GM21723 (cell line): ENCODE results near the gene WWOX.

Experiments
- ATAC-seq: cut with Tn5 transposase; IDR thresholded peaks from one replicate; pipeline ENCODE4 v1.9.1; 2021; ENCODE audit warnings: mild to moderate bottlenecking, moderate library complexity; ENCODE audit not compliant: unreplicated experiment

WWOX gene

DNA sequence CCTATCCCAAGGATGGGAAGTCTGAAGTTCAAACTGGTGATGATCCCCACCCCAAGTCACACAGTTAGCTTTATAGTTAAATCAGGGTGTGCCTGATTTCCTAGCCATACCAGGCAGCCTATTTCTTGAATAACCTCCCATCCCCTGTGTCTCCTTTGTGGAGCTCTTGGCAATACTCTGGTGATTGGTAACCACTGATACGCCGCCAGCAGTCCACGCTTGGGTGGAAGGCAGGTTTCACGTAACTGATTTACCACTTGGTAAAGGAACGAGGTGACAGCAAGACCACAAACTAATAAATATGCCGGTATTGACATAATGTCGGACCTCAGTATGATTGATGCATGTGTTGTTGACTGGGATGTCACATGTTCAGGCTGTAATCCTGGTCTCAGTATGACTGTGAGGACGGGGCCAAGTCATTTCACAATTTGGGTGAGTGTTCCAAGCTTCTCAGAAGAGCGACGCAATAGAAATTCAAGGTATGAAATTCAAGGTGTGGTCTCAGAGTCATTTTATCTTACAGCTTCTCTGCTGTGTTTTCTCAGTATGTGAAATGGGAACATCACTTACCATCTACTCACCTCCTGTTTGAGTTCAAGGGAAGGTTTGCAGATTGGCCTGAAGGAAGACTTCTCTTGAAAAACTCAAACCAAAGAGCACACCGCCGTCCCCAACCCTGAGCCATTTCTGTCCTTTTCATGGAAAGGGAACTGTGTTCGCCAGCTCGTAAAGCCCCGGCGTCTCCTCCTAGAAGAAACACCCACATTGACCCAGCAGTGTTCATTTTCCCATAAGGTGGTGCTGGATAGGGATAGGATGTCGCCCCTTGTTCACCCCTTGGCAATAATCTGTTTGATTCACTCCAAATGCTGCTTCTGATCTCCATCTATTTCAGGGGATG, 678.9 kb downstream of the WWOX start:
- ATAC-seq = no peak

DNA sequence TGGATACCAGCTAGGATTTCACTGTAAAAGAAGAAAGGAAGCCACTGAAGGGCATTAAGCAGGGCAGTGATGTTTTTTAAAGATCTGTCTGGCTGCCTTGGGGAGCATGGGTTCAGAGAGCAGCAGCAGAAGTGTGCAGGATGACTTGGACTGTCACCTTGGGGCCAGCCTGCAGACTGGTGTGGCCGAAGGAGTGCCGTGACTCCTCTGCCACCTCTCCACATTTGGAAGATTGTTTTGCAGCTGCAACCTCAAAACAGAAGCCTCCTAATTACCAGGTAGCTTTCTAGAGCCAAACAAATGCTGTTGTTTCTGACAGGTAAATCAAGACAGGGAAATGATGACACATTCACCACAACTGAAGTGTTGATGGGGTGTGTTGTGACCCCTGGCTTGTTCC, 681.4 kb downstream of the WWOX start:
- no peak for ATAC-seq

DNA sequence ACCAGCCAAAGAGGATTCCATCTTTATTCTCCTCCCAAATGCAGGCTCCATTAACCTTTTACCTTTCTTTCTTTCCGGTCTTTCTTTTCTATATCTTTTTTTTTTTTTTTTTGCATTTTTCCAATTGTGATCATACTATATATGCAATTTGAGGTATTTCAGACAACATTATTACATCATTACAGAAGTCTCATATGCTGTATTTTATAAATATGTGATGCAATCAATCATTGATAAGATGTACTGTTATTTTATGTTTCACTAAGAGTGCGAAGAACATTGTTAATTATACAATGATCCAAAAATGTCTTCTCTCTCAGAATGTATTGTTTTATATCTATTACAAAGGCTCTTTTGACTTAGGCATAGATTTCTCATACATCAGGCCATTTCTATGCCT, 683.1 kb downstream of the WWOX start:
- ATAC-seq = no peak

DNA sequence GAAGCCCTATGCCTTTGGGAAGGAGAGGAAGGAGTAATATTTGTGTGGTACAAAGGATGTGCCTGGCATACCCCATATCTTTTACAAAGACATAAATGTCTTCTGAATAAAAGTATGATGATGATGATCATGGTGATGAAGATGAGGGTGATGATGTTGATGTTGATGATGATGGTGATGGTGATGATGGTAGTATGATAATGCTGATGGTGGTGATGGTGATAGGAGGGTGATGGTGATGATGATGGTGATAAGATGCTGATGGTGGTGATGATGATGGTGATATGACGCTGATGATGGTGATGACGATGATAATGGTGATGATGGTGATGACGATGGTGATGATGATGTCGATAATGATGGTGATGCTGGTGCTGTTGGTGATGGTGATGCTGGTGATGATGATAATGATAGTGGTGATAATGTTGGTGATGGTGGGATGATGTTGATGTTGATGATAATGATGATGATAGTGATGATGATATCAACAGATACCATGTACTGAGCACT, 684.2 kb downstream of the WWOX start:
- ATAC-seq = no peak

DNA sequence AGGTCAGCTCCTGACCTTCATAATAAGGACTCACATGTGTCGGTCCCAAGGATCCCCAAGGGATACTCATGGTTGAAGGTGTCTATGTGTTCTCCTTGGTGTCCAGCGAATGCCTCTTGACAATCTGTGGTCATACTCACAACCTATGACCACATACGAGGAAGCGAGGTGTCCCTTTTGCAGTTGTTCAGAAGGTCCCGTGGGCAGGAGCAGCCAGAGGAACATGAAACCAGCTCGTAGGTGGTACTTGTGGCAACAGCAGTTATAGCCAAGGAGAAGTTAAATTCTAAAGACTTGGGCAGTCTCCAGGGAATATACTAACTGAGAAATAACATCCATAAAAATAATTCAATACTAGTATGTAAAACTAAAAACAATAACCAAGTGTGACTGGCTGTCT, 685.3 kb downstream of the WWOX start:
- no peak for ATAC-seq

DNA sequence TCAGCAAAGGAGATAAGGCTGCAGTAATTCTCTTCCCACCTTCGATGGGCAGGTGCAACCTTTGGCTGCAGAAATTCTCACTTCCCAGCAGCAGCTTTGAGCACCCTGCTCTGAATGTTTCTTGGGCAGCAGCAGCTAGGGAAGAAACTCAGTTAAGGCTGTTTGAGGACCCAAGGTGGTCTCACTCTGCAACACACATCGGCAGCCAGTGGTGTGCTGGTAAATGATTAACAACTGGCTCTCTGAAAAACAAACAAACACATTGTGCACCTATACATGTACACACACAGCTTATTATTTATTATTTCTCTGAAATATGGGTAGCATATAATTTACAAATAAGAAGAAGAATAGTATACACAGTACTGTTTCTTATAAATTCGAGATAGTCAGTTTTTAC, 685.8 kb downstream of the WWOX start:
- no peak for ATAC-seq

DNA sequence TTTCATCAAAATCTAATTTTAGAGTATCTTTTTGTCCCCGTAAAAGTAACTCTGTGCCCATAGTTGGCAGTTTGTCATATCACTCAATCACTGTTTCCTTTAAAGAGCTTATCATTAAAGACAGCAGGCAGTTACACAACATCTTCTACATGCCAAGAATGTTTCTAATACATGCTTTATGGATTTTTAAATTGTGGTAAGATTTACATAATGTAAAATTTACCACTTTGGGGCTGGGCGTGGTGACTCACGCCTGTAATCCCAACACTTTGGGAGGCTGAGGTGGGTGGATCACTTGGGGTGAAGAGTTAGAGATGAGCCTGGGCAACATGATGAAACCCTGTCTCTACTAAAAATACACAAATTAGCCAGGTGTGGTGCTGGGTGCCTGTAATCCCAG, 687.2 kb downstream of the WWOX start:
- ATAC-seq = no peak

DNA sequence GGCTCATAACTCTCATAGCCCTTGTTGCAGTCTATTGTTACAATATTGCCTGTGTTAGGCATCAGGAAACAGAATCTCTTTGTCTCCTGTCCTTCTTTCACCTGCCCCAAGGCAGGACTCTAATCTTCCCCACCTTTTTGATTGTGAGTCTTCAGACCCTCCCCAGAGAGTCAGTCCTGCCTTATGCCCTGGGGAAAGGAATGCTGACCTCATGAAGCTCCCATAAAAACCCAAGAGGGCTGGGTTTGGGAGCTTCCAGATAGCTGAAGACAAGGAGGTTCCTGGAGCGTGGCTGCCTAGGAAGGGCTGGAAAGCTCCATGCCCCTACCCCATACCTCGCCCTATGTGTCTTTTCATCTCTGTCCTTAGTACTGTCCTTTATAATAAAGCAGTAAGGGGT, 688.8 kb downstream of the WWOX start:
- no peak for ATAC-seq

DNA sequence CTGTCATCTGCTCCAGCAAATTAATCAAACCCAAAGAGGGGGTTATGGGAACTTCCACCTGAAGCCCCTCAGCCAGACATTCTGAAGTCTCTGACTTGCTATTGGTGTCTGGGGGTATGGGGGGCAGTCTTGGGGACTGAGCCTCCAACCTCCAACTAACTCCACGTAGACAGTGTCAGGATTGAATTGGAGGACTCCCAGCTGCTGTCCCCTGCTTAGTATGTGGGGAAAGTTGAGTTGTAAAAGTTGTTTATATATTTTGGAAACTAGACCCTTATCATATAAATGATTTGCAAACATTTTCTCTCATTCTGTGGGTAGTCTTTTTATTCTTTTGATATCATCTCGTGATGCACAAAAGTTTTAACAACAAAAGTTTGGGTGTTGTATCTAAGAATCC, 689.2 kb downstream of the WWOX start:
- no peak for ATAC-seq

DNA sequence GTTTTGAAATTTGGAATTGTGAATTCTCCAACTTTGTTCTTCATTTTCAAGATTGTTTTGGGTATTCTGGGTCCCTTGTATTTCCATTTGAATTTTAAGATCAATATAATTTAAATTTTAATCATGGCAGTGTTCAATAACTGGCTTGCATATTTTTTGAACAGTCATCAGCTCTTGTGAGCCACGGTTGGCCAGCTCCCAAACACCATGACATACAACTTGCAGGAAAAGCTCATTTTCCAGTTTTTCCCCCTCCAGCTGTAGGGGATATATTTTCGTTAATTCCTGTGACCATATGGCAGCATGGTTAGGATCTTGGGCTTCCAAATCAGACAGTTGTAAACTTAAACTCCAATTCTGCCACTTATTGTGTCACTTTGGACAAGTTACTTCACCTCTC, 690.1 kb downstream of the WWOX start:
- ATAC-seq = no peak

DNA sequence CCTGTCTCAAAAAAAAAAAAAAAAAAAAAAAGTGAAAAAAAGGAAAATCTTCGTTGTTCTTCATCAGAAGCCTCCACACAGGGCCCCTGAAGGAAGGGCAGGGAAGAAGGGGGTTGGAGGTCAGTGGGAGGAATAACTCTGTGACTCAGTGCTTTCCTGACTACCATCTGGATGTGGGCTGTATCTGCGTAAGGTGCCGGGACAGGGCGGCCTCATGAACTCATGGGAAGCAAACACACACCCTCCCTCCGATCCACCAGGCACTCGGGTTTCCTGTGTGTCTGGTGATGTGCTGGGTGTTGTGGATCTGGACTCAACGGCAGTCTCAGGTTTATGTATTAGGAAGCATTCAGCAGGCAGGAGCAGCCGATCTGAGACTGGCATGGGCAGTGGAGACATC, 691.6 kb downstream of the WWOX start:
- ATAC-seq = no peak

DNA sequence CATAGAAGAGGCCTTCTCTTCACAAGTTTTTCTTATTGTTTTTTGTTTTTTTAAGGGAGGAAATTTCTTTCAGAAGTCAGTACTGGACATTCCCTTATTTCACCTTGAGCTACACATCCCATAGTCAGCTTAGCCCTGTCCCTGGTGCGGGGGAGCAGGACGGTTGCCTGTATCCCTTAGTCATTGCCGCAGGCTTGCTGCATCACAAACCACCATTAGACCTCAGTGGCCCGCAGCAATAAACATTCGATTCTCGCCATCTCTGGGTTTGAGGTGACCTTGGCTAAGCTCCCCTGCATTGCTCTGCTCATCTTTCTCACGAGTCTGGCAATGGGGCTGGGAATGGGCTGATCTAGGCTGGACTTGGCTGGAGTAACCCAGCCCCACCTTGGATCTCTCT, 692.5 kb downstream of the WWOX start:
- no peak for ATAC-seq

DNA sequence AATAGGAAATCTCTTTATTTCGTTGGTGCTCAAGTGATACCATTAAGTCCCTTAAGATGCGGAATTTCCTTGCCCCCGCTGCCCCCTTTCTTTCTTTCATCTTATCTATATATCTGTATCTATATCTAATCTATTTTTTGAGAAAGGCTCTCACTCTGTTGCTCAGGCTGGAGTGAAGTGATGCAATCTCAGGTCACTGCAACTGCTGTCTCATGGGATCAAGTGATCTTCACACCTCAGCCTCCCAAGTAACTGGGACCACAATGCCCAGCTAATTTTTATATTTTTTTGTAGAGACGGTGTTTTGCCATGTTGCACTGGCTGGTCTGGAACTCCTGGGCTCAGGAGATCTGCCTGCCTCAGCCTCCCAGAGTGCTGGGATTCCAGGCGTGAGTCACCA, 693.5 kb downstream of the WWOX start:
- ATAC-seq = no peak

DNA sequence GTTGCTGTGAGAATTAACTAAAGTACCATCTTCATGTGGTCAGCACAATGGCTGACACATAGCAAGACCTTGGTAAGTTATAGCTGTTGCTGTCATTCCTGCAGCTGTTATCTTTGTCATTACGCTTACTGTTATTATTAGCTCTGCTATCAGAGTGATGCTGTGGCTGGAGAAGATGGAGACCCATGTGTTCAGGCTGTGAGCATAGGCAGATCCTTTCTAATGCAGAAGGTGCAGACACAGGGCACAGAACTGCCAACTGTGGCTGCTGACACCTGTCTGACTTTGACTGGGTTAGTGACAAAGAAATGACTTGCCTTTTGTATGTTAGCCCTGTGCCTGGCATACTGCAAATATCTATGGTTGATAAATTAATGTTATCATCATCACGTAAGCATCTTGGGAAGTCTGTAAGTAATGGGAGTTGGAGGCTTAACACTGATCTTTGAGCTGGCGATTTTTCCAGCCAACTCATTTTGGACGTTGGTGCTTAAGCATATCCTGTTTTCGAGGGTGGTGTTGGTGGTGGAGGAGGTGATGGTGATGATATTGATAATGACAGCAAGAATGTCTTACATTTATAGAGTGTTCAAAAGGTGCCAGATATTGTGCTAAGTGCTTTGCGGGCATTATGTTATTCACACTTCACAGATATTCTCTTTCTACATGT, 695.3 kb downstream of the WWOX start:
- no peak for ATAC-seq

DNA sequence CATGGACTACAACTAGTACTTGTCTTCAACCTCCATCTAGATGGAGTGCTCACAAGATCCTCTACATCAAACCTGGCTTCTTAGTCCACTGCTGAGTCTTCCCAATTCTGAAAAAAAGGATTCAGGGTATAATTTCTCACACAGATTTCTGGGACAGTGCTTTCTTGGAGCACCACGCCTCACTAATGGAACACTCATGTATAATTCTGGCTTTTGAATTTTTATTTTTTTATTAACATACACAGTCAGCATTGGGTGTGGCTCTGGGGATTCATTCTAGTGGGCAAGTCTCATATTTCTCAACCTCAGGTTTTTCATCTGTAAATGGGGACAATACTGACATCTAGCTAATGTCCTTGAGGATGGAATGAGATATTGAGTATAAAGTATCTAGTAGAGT, 696.0 kb downstream of the WWOX start:
- ATAC-seq = no peak

DNA sequence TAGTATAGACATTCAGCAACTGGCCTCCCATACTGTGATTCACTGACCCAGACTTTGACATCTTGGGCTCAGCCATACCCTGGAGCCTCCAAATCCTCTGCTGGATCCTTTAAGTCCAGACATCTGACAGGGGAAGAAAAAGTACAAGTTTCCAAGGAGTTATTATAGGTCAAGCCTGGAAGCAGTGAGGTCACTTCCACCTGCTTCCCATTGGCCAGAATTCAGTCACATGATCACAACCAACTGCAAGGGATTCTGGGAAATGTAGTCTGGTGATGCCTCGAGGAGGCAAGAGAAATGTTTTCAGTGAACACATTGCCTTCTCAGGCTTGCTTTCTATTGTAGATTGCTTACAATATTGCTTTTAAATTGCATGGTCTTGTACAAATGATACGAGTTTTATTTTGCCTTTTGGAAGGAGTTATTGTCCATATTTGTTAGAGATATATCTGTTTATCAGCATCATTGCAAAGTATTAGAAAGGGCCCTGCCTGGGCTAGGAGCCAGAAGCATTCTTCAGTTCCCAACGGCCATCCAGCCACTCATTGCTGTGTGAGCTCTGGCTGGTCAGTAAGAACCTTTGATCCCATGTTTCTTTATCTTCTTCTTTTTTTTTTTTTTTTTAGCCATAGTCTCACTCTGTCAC, 696.9 kb downstream of the WWOX start:
- no peak for ATAC-seq

DNA sequence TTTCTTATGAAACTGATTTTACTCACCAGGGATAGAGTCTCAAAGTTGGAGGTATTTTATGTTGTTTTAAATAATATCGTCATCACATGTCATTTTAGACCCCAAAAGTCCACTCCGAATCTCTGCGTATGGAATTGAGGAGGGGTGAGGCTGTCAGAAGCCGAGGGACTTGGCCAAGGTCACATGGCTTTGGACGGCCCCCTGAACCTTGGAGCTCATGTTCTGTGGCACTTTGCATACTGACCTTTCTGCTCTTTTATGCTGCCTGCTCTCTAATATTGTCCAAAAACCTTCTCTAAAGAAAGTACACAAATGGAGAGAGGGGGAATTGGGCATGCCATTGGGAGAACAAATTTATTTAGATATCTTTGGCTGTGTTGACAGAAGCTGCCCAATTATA, 700.0 kb downstream of the WWOX start:
- ATAC-seq = no peak

DNA sequence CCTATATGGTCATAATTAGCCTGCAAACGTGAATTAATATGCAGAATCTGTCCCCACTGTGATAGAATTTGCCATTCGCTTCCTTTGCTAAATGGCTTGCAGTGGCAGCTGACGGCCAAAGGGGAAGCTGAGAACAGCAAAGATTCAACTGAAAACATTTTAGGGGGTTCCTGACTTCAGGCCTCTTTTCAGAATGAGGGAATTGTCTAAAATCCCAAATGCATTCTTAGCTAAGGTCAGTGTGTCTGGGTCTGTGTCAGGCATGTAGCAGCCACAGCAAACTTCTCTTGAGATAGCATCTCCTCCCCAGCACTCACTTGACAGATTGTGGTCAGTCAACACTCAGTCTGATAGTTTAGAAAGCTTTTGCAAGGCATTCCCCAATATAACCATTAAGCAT, 701.1 kb downstream of the WWOX start:
- no peak for ATAC-seq

DNA sequence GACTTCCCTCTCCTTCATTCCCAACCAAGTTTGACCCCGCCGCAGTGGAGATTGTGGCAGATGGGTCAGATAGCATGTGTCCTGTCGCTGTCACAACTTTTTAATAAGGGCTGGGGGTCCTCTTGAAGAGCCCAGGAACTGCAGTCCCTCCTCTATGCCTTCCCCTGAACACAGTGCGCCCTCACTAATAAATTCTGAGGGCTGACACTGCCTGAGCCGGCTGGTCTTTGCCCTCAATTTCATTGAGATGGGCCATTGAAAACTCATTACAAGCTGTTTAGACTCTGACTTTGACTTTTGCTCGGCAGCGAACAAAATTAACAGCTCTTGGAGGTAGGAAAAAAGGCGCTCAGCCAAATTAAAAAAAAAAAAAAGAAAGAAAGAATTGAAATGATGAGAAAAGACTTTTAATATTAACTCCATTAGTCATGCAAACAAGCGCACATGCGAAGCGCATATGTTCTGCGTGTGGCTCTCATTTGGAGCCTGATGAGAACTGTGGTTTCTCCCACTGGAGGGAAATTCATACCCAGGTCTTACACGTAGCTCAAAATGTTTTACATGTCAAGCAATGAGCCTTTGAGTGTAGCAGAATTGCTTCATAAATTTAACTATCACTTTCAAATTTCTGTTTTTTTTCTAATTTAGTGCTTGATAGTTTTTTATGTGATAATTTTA, 704.7 kb downstream of the WWOX start:
- no peak for ATAC-seq

DNA sequence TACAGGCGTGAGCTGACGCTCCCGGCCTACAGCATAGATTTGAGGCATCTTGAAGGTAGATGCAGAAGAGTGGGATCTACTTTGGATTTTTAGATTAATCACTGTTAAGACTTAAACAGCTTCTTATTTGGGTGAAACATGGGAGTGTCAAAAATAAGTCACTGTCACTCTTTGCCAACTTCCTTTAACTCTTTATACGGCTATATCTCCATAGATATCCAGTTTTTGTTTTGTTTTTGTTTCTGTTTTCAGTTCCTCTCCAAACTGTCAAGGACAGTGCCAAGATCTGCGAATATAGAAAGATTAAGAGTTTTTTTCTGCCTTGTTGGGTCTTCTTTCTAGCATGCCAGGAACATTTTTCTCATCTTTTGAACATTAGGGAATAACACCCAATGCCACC, 706.1 kb downstream of the WWOX start:
- no peak for ATAC-seq

DNA sequence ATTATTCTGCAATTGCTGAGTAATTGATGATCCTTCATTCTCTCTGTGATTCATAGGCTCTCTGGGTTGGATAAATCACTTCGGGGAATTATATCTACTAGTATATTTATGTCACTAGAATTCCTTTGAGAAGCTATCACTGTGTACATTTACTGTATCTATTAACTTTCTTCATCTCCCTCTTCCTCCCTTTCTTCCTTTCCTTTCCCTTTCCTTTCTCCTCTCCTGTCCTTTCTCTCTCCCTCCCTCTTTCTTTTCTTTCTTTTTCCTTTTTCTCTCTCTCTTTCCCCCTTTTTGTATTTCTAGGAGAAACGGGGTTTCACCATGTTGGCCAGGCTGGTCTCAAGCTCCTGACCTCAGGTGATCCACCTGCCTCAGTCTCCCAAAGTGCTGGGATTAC, 711.8 kb downstream of the WWOX start:
- no peak for ATAC-seq
